Ectodermal cell (in vitro differentiated cells): Measurements from ENCODE around the gene ASL.
"Not testable (repeated sequence)": the region's sequence is repeated elsewhere in the genome, so short reads cannot be mapped to it uniquely, and the experiment has no call there.

Source experiments
- H3K27ac ChIP-seq: 2 replicates; pipeline ENCODE4 v1.7.0; 2013; ENCODE audit warnings: mild to moderate bottlenecking, low read depth, low read length; ENCODE audit not compliant: insufficient read depth, poor library complexity, severe bottlenecking
- H3K27me3 ChIP-seq: 2 replicates; pipeline ENCODE4 v1.7.0; 2013; ENCODE audit warnings: mild to moderate bottlenecking, low read length; ENCODE audit not compliant: insufficient read depth, control insufficient read depth, poor library complexity, severe bottlenecking
- H3K36me3 ChIP-seq: one replicate; pipeline ENCODE4 v1.7.0; 2013; ENCODE audit warnings: low read length; ENCODE audit not compliant: control insufficient read depth, insufficient read depth
- H3K4me1 ChIP-seq: one replicate; pipeline ENCODE4 v1.7.0; 2013; ENCODE audit warnings: low read length; ENCODE audit not compliant: control insufficient read depth, insufficient read depth
- H3K4me3 ChIP-seq: 2 replicates; pipeline ENCODE4 v1.7.0; 2013; ENCODE audit warnings: low read depth, low read length, control low read depth; ENCODE audit not compliant: insufficient read depth
- H3K9me3 ChIP-seq: 2 replicates; pipeline ENCODE4 v1.7.0; 2013; ENCODE audit warnings: mild to moderate bottlenecking, low read length, moderate library complexity; ENCODE audit not compliant: control insufficient read depth
- WGBS, 2 experiments: methylation state at CpG; one replicate each; pipeline ENCODE4 v1.1.7; 2013; ENCODE audit warnings: missing lambda C conversion rate in 2 of 2; 5-methylcytosine and 5-hydroxymethylcytosine counted together

The ASL gene

GRCh38 chr7:66118603-66119002 is 43.0 kb downstream of the ASL start:
- WGBS, 2 experiments = 97% methylated on average over 3 of the region's 3 CpGs

GRCh38 chr7:66119245-66119850 is 43.7 kb downstream of the ASL start:
- H3K27ac ChIP-seq = no peak overlapping the region
- H3K27me3 ChIP-seq = no peaks in the 10 kb centered on the region
- no peaks in the 10 kb centered on the region for H3K36me3 ChIP-seq
- H3K9me3 ChIP-seq = no peaks in the 10 kb centered on the region
- 93 to 96% methylated on average over 3 of the region's 4 CpGs for WGBS, 2 experiments
- no peak overlapping the region for H3K4me3 ChIP-seq
- peaks cover 6% of the 10 kb centered on the region for H3K4me1 ChIP-seq

More at GRCh38 chr7:66118603-66119002, 43.0 kb downstream of the ASL start:
- no peak overlapping the region for H3K4me3 ChIP-seq
- H3K27ac ChIP-seq = no peak overlapping the region
- no peaks in the 10 kb centered on the region for H3K9me3 ChIP-seq
- H3K4me1 ChIP-seq = peaks cover 6% of the 10 kb centered on the region
- H3K36me3 ChIP-seq = no peaks in the 10 kb centered on the region
- H3K27me3 ChIP-seq = no peaks in the 10 kb centered on the region

DNA sequence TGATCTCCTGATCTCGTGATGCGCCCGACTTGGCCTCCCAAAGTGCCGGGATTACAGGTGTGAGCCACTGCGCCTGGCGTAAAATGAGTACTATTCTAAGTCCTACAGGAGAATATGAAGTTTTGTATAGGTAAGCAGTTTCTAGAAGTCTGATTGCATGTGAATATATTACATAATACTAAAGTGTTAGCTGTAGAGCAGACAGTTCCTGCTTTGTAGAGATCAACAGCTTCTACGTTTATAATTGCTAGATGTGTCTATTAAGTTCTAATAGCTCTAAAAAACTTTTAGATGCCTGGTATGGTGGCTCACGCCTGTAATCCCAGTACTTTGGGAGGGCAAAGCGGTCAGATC is 47.5 kb downstream of the ASL start:
- Histone ChIP-seq H3K4me3 (no peak overlapping the region), H3K9me3 (no peaks in the 10 kb centered on the region), H3K27ac (no peak overlapping the region), H3K4me1 (no peaks in the 10 kb centered on the region), H3K36me3 (no peaks in the 10 kb centered on the region), H3K27me3 (no peaks in the 10 kb centered on the region)
- 93 to 99% methylated on average over 9 of the region's 9 CpGs for WGBS, 2 experiments

DNA sequence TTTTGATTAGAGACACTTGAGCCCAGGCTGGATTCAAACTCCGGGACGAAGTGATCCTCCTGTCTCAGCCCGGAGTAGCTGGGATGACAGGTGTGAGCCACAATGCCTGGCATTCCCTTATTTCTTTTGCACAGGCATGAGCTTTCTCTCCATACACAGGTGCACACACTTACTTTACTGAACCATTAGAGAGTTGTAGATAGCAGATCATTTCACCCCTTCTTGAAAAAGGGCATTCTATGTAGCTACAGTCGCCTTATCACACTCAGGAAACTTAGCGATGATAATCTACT is 48.9 kb downstream of the ASL start:
- WGBS, 2 experiments = 92 to 95% methylated on average over 5 of the region's 5 CpGs
- not testable (repeated sequence) for H3K4me3 ChIP-seq, H3K4me1 ChIP-seq, H3K27me3 ChIP-seq, H3K9me3 ChIP-seq, H3K27ac ChIP-seq, H3K36me3 ChIP-seq

- Histone ChIP-seq H3K4me3 (no peak overlapping the region), H3K4me1 (no peaks in the 10 kb centered on the region), H3K9me3 (no peaks in the 10 kb centered on the region), H3K36me3 (no peaks in the 10 kb centered on the region), H3K27me3 (no peaks in the 10 kb centered on the region), H3K27ac (no peak overlapping the region)
- WGBS, 2 experiments = 89 to 98% methylated on average over 2 to 4 of the region's 4 CpGs
Observed at GRCh38 chr7:66125052-66125694, 49.6 kb downstream of the ASL start.

- WGBS, 2 experiments = 95 to 96% methylated on average over 5 to 6 of the region's 6 CpGs
- not testable (repeated sequence) for H3K4me3 ChIP-seq, H3K27ac ChIP-seq, H3K9me3 ChIP-seq, H3K36me3 ChIP-seq, H3K27me3 ChIP-seq, H3K4me1 ChIP-seq
Observed at GRCh38 chr7:66125781-66126352, 50.2 kb downstream of the ASL start.

DNA sequence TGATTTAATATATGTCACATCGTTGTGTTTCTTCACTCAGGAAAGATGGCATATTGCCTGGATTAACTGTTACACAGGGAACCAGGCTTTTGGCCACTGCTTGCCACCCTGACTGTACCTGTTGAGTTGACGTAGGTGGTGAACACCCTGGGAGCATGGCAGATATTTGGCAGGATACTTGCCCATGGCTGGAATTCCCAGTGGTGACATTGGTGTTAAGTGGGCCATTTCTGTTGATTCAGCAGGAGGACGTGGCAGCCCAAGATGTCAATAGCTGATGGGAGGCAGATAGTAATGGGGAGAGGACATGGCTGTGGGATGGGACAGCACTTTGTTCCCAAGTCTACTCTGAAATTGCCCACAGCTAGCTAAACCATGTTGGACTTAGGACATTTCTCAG is 51.6 kb downstream of the ASL start:
- not testable (repeated sequence) for H3K4me3 ChIP-seq, H3K4me1 ChIP-seq, H3K27ac ChIP-seq, H3K9me3 ChIP-seq, H3K27me3 ChIP-seq, H3K36me3 ChIP-seq
- WGBS, 2 experiments = 94 to 98% methylated on average over 3 of the region's 3 CpGs

DNA sequence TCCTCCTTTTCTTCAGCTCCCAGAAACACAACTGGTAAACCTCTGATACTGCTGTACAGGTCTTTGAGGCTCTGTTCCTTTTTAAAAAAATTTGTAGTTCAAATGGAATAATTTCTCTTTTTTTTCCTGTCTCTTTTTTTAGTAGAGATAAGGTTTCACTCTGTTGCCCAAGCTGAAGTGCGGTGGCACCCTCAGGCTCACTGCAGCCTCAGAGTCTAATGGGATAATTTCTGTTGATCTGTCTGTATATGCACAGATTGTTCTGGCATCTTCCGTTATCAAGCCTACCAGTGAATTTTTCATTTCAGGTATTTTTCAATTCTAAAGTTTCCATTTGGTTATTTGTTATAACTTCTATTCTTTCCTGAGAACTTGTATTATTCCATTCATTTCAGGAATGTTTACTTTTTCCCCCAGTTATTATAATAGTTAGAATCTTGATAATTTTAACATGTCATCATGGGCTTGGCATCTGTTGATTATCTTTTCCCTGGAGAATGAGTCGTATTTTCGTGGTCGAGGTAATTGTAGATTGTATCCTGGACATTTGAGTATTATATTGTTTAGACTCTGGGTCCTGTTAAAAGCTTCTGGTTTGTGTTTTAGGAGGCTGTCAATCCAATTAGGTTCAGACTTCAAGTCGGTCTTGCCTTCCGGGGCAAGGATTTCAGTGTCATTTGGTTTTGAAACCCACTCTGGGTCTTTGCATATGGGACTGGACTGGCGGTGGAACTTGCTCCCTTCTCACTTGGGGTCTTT is 63.6 kb downstream of the ASL start:
- 94 to 95% methylated on average over 8 of the region's 8 CpGs for WGBS, 2 experiments
- Histone ChIP-seq H3K36me3 (peaks cover 9% of the 10 kb centered on the region), H3K9me3 (no peaks in the 10 kb centered on the region), H3K27me3 (no peaks in the 10 kb centered on the region), H3K27ac (no peak overlapping the region), H3K4me3 (no peak overlapping the region), H3K4me1 (no peaks in the 10 kb centered on the region)

- Histone ChIP-seq H3K27ac (no peak overlapping the region), H3K4me3 (no peak overlapping the region), H3K36me3 (peaks cover 15% of the 10 kb centered on the region), H3K4me1 (no peaks in the 10 kb centered on the region), H3K27me3 (no peaks in the 10 kb centered on the region), H3K9me3 (no peaks in the 10 kb centered on the region)
- WGBS, 2 experiments = 85 to 88% methylated on average over 4 of the region's 4 CpGs
Observed at GRCh38 chr7:66140924-66141323, 65.3 kb downstream of the ASL start.

GRCh38 chr7:66142334-66142733 is 66.7 kb downstream of the ASL start:
- 91 to 94% methylated on average over 3 of the region's 3 CpGs for WGBS, 2 experiments
- Histone ChIP-seq H3K4me3 (no peak overlapping the region), H3K27me3 (no peaks in the 10 kb centered on the region), H3K27ac (no peak overlapping the region), H3K36me3 (peaks cover 17% of the 10 kb centered on the region), H3K4me1 (no peaks in the 10 kb centered on the region), H3K9me3 (no peaks in the 10 kb centered on the region)
